ENCODE measurements around the gene PTTG1IP.

DNA sequence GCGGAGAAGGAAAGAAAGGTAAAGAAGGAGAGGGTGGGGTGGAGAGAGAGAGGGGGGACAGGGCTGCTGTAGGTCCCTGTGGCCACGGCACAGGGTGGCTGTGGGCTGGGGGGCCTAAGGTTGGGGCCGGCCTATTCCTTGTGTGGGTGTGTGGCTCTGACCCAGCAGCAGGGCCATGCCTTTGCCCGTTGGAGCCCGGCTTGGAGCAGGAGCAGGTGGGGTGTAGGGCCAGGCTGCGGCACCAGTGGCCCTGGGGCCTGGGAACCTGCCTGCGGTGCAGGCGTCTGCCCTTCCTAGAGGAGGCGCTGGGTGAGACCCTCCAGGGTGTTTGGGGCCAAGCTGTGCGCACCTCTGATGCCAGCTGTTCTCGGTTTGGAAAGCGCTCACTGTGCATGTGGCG lies 36.0 kb downstream of the PTTG1IP start:
- TF ChIP-seq, protein P1, sequence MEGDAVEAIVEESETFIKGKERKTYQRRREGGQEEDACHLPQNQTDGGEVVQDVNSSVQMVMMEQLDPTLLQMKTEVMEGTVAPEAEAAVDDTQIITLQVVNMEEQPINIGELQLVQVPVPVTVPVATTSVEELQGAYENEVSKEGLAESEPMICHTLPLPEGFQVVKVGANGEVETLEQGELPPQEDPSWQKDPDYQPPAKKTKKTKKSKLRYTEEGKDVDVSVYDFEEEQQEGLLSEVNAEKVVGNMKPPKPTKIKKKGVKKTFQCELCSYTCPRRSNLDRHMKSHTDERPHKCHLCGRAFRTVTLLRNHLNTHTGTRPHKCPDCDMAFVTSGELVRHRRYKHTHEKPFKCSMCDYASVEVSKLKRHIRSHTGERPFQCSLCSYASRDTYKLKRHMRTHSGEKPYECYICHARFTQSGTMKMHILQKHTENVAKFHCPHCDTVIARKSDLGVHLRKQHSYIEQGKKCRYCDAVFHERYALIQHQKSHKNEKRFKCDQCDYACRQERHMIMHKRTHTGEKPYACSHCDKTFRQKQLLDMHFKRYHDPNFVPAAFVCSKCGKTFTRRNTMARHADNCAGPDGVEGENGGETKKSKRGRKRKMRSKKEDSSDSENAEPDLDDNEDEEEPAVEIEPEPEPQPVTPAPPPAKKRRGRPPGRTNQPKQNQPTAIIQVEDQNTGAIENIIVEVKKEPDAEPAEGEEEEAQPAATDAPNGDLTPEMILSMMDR (IDR thresholded peaks at IDR 0.05) = no peak
- TF ChIP-seq POLR2A (IDR thresholded peaks at IDR 0.05) (no peak), POLR2AphosphoS5 (IDR thresholded peaks at IDR 0.05) (no peak)

Data from prostate gland (tissue), 2 donors.